ENCODE data around the gene ARL10. TPM values are rescaled to one million over a fixed set of nuclear protein-coding genes. Genes with fewer than 3 reads are reported as not detected.

Gene ARL10, protein sequence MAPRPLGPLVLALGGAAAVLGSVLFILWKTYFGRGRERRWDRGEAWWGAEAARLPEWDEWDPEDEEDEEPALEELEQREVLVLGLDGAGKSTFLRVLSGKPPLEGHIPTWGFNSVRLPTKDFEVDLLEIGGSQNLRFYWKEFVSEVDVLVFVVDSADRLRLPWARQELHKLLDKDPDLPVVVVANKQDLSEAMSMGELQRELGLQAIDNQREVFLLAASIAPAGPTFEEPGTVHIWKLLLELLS
- total RNA-seq, result 1 to 10 TPM in 2 of 3 donors, under 1 TPM in 1; 0.75 to 6.8 (median 6.7) TPM
- total RNA-seq (2013), result 8.6 TPM

DNA sequence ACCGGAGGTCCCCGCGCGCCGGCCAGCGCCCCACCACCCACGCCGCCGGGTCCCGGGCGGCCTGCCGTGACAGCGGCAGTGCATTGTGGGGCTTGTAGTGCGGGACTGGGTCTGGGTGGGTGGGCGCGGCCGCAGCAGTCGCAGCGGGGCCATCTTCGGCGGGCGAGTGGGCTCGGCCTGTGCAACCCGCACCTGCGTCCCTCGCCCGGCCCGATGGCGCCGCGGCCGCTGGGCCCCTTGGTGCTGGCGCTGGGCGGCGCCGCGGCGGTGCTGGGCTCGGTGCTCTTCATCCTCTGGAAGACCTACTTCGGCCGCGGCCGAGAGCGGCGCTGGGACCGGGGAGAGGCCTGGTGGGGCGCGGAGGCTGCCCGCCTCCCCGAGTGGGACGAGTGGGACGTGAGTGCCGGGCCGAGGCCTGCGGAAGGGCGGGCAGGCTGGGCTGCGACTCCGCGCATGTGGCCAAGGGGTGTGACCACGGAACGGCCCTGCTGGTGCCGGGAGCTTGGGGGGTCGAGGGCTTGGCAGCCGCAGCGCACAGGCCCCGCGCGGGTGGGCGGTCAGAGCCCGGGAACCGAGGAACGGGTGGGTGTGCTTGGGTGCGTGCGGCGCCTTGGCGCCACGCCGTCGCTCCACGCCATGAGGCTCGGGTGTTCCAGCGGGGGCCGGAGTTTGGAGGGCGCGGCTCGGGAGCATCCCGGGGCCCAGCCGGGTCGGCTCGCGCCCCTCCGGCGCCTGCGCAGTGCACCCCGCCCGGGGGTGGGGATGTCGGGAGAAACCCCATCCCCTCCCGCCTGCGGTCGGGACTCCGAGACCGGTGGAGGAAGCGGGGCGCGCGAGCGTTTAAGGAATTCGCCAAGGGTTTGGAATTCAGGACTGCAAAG lies at the start of gene ARL10:
ARL10 (plus strand) TSS at position 137 of the 881 bp plus-strand sequence; CDS start at position 214, 77 bp downstream.
- peaks cover 6% of the 10 kb centered on the region for H3K36me3 Mint-ChIP-seq
- no peaks in the 10 kb centered on the region for H3K27me3 ChIP-seq (ENCODE audit: control insufficient read depth, insufficient read depth, low read length)
- ATAC-seq, result peak in 2 of 3 donors; percentile 4 to 9
- H3K27me3 Mint-ChIP-seq (ENCODE audit: low read depth in 2 of 2), result peaks cover 0 to 16% of the 10 kb centered on the region in 2 donors
- H3K4me1 ChIP-seq (ENCODE audit: control insufficient read depth, insufficient read depth, low read length), result peaks cover 28% of the 10 kb centered on the region
- H3K9me3 Mint-ChIP-seq, result no peaks in the 10 kb centered on the region
- peaks cover 15 to 27% of the 10 kb centered on the region in 2 donors for H3K4me1 Mint-ChIP-seq
- peak in 1 of 2 donors; percentile 66 for DNase-seq
- H3K27ac Mint-ChIP-seq, result no peak within 1 kb of the TSS
- intact Hi-C loops (cut with micrococcal nuclease), result no loop called here
- peaks cover 3% of the 10 kb centered on the region for H3K9me3 ChIP-seq (ENCODE audit: control insufficient read depth, insufficient read depth, low read length)
- H3K4me3 ChIP-seq (ENCODE audit: low read length), result peak within 1 kb of the TSS; percentile 63
- peak within 1 kb of the TSS; percentile 53 for H3K27ac ChIP-seq (ENCODE audit: low read length)
- no peaks in the 10 kb centered on the region for H3K36me3 ChIP-seq (ENCODE audit: control insufficient read depth, insufficient read depth, low read length)
- TF ChIP-seq, protein P1, sequence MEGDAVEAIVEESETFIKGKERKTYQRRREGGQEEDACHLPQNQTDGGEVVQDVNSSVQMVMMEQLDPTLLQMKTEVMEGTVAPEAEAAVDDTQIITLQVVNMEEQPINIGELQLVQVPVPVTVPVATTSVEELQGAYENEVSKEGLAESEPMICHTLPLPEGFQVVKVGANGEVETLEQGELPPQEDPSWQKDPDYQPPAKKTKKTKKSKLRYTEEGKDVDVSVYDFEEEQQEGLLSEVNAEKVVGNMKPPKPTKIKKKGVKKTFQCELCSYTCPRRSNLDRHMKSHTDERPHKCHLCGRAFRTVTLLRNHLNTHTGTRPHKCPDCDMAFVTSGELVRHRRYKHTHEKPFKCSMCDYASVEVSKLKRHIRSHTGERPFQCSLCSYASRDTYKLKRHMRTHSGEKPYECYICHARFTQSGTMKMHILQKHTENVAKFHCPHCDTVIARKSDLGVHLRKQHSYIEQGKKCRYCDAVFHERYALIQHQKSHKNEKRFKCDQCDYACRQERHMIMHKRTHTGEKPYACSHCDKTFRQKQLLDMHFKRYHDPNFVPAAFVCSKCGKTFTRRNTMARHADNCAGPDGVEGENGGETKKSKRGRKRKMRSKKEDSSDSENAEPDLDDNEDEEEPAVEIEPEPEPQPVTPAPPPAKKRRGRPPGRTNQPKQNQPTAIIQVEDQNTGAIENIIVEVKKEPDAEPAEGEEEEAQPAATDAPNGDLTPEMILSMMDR (IDR thresholded peaks at IDR 0.05), result no peak
- WGBS (ENCODE audit: insufficient coverage), result 1% methylated on average over 108 of the region's 108 CpGs
- peak within 1 kb of the TSS; percentile 79 for H3K4me3 Mint-ChIP-seq

DNA sequence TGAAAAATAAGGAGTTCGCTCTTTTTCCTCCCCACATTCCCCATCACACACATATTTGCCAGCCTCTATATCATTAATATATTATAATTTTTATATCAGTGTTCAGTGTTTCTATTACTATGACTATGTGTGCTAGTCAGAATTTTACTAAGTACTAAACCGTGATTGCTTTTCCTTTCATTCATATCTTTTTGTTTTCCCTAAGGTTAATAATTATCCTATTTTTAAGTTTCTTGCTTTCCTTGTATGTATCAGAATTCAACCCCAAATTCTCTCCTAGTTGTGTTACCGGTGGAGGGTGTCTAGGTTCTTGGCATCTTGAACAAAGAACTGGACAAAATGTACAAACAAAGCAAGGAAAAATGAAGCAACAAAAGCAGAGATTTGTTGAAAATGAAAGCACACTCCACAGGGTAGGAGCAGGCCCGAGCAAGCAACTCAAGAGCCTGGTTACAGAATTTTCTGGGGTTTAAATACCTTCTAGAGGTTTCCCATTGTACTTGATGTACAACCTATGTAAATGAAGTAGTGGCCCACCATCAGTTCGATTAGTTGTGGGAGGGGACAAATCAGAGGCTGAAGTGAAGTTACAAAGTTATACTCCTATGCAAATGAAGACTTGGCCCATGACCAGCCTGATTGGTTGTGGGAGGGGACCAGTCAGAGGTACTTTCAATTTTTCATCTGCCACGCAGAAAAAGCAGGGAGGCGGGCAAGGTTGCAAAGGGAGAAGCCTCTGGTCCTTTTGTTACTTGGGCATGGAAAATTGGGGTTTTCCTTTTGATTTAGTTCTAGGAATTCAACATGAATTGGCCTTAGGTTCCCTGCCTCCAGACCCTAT lies 47.5 kb upstream of the ARL10 start:
- H3K36me3 Mint-ChIP-seq, result no peaks in the 10 kb centered on the region
- H3K27me3 Mint-ChIP-seq (ENCODE audit: low read depth in 2 of 2), result no peaks in the 10 kb centered on the region
- 95% methylated on average over 5 of the region's 7 CpGs for WGBS (ENCODE audit: insufficient coverage)
- TF ChIP-seq, protein P1 (IDR thresholded peaks at IDR 0.05), result no peak
- no peaks in the 10 kb centered on the region for H3K9me3 ChIP-seq (ENCODE audit: control insufficient read depth, insufficient read depth, low read length)
- no peak overlapping the region for H3K4me3 Mint-ChIP-seq
- ATAC-seq (no peak), DNase-seq (no peak)
- no peak overlapping the region for H3K27ac ChIP-seq (ENCODE audit: low read length)
- peak overlapping the region in 1 of 2 donors; percentile 33 for H3K27ac Mint-ChIP-seq
- intact Hi-C loops (cut with micrococcal nuclease), result no loop called here
- H3K27me3 ChIP-seq (ENCODE audit: control insufficient read depth, insufficient read depth, low read length), result no peaks in the 10 kb centered on the region
- H3K9me3 Mint-ChIP-seq, result no peaks in the 10 kb centered on the region
- no peak overlapping the region for H3K4me3 ChIP-seq (ENCODE audit: low read length)
- H3K36me3 ChIP-seq (ENCODE audit: control insufficient read depth, insufficient read depth, low read length), result peaks cover 20% of the 10 kb centered on the region
- no peaks in the 10 kb centered on the region for H3K4me1 Mint-ChIP-seq
- no peaks in the 10 kb centered on the region for H3K4me1 ChIP-seq (ENCODE audit: control insufficient read depth, insufficient read depth, low read length)

DNA sequence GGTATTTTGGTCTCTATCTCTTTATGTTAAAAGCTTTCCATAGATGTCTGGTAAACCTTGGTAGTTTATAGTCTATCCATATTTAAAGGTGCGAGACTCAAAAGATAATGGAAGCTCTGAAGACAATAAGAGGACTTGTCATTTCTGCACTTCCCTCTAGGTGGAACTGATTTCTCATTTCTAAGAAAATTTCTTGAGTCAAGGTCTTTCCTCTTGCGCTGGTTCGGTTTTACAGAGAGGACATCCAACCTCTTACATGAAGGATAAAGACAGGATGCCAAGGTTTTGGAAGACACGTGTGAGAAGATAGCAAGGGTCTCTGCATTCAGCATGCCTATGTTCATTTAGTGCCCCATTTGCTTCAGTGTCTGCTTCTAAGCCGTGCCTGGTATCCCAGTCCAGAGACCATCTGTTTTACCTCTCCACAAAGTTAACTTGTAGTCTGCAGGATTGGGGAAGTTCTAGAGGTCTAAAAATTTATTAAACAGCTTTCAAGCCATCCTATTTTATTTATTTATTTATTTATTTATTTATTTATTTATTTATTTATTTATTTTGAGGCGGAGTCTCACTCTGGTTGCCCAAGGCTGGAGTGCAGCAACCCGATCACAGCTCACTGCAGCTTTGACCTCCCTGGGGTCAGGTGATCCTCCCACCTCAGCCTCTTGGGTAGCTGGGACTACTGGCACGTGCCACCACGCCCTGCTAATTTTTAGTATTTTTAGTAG lies 45.3 kb upstream of the ARL10 start:
- no peaks in the 10 kb centered on the region for H3K4me1 ChIP-seq (ENCODE audit: control insufficient read depth, insufficient read depth, low read length)
- Mint-ChIP-seq H3K27ac (no peak overlapping the region), H3K4me1 (no peaks in the 10 kb centered on the region), H3K27me3 (ENCODE audit: low read depth in 2 of 2) (no peaks in the 10 kb centered on the region), H3K4me3 (no peak overlapping the region), H3K36me3 (no peaks in the 10 kb centered on the region), H3K9me3 (no peaks in the 10 kb centered on the region)
- H3K27me3 ChIP-seq (ENCODE audit: control insufficient read depth, insufficient read depth, low read length), result no peaks in the 10 kb centered on the region
- DNase-seq (no peak), ATAC-seq (no peak)
- intact Hi-C loops (cut with micrococcal nuclease), result no loop called here
- WGBS (ENCODE audit: insufficient coverage), result 95% methylated on average over 8 of the region's 9 CpGs
- TF ChIP-seq, protein P1 (IDR thresholded peaks at IDR 0.05), result no peak
- H3K27ac ChIP-seq (ENCODE audit: low read length), result no peak overlapping the region
- no peaks in the 10 kb centered on the region for H3K9me3 ChIP-seq (ENCODE audit: control insufficient read depth, insufficient read depth, low read length)
- peaks cover 23% of the 10 kb centered on the region for H3K36me3 ChIP-seq (ENCODE audit: control insufficient read depth, insufficient read depth, low read length)
- H3K4me3 ChIP-seq (ENCODE audit: low read length), result no peak overlapping the region

All from natural killer cell (primary cell).